ENCODE data around the gene TNFRSF4. TPM values are rescaled to one million over a fixed set of nuclear protein-coding genes. Genes with fewer than 3 reads are reported as not detected.

The TNFRSF4 gene
- total and polyA plus RNA-seq, 10 of the 15 experiments (the other 5 are each of a cell fraction or from before 2014, with no cell fraction given) = 0.05 to 7.3 (median 2.5) TPM; not detected in 1

DNA sequence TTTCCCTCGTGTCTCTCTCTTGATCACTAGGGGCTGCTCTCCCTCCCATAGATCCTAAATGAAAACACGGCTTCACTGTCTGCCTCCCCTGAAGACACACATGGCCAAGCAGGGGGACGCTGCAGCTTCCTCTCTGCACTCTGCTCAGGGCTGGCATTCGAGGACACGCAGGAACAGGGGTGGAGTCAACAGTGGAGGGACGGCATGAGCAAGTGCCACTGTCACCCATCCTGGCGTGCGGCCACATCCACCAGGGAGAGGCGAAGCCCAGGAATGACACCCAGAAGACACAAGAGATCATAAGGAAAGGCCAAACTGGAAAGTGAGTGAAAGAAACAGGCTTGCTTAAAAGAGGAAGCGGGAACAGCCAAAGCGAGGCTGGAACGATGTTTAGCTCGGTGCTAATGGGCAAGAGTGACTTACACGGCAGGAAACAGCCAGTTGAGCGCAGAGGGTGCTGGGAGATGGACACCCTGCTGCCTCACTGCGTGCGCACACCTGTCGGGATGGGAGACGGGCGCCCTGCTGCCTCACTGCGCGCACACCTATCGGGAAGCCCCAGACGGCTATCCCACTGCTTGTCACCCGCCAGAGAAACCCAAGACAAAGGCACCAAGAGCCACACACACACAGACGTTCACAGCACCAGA is 46.1 kb upstream of the TNFRSF4 start:
- no peak for FAIRE-seq
- no peak overlapping the region for H3K9ac ChIP-seq (ENCODE audit: control insufficient read depth, insufficient read depth, low read length)

DNA sequence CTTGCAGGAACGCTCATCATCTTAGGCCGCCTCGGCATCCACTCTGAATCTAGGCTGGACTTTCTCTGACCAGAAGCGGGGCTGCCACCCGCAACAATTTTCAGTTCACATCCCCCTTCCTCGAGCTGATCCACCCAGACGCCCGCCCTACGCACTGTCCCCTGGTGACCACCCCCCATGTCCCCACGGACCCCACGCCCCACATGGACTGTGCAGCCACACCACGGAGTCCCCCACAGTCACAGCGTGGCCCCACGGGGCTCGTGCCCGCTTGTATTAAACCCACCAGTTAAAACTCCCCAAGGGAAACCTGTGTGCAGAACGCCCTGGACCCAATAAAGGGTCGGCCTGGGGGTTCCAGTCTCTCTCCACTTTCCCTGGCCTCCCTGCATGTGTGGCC is 45.6 kb upstream of the TNFRSF4 start:
- ChIA-PET POLR2A (interaction anchor here (1.0 kb wide), 1 partner anchor 9 kb away, joined by 3 read pairs; no protein-coding TSS in a partner anchor), SMC1A (ENCODE audit: uncharacterized antibody, unreplicated experiment) (no interaction called here), RAD21 (ENCODE audit: unreplicated experiment) (no interaction called here), CTCF (no interaction called here)
- no peak for DNase-seq (ENCODE audit: low read depth, low spot score)
- no peak for FAIRE-seq
- Histone ChIP-seq H2AFZ (ENCODE audit: control insufficient read depth, low read depth, low read length) (no peak overlapping the region), H3K9me3 (replicated peaks; ENCODE audit: control insufficient read depth, insufficient read depth, low read length) (no peaks in the 10 kb centered on the region), H4K20me1 (ENCODE audit: control insufficient read depth, insufficient read depth) (no peaks in the 10 kb centered on the region), H3K4me2 (ENCODE audit: control insufficient read depth, insufficient read depth) (no peak overlapping the region), H3K4me3 (no peak overlapping the region), H3K27ac (ENCODE audit: control insufficient read depth, insufficient read depth) (no peak overlapping the region), H3K36me3 (ENCODE audit: control insufficient read depth in 2 of 2, insufficient read depth in 2 of 2, low read length in 1 of 2) (peaks cover 19 to 21% of the 10 kb centered on the region in 2 experiments), H3K79me2 (ENCODE audit: control insufficient read depth, insufficient read depth, low read length) (no peaks in the 10 kb centered on the region), H3K4me1 (ENCODE audit: control insufficient read depth, insufficient read depth, low read length) (no peaks in the 10 kb centered on the region), H3K27me3 (replicated peaks in 1 of 2; ENCODE audit: control insufficient read depth in 2 of 2, insufficient read depth in 2 of 2, low read length in 1 of 2) (no peaks in the 10 kb centered on the region), H3K9ac (ENCODE audit: control insufficient read depth, insufficient read depth, low read length) (no peak overlapping the region)
- BruUV-seq (replicated peaks) = no TSS peak
- TF ChIP-seq, protein P1, sequence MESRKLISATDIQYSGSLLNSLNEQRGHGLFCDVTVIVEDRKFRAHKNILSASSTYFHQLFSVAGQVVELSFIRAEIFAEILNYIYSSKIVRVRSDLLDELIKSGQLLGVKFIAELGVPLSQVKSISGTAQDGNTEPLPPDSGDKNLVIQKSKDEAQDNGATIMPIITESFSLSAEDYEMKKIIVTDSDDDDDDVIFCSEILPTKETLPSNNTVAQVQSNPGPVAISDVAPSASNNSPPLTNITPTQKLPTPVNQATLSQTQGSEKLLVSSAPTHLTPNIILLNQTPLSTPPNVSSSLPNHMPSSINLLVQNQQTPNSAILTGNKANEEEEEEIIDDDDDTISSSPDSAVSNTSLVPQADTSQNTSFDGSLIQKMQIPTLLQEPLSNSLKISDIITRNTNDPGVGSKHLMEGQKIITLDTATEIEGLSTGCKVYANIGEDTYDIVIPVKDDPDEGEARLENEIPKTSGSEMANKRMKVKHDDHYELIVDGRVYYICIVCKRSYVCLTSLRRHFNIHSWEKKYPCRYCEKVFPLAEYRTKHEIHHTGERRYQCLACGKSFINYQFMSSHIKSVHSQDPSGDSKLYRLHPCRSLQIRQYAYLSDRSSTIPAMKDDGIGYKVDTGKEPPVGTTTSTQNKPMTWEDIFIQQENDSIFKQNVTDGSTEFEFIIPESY (IDR thresholded peaks at IDR 0.05) = no peak
- in situ Hi-C loops (cut with MboI) = no loop called here
- 98% methylated on average over 8 of the region's 18 CpGs for WGBS (ENCODE audit: insufficient coverage, insufficient replicate concordance, low lambda C conversion rate, missing lambda C conversion rate)
- intact Hi-C loops (cut with micrococcal nuclease; ENCODE audit: unreplicated experiment) = no loop called here
- no peak for ATAC-seq

More for the DNA sequence above, 46.1 kb upstream of the TNFRSF4 start:
- H3K27ac ChIP-seq (ENCODE audit: control insufficient read depth, insufficient read depth) = no peak overlapping the region
- no peaks in the 10 kb centered on the region for H3K79me2 ChIP-seq (ENCODE audit: control insufficient read depth, insufficient read depth, low read length)
- TF ChIP-seq MEF2A (IDR thresholded peaks at IDR 0.05; ENCODE audit: insufficient read depth, low read depth, low read length) (no peak), NBN (IDR thresholded peaks at IDR 0.05) (no peak), PAX5 (IDR thresholded peaks at IDR 0.05; ENCODE audit: borderline replicate concordance, low read depth, low read length) (no peak), POLR2AphosphoS2 (IDR thresholded peaks at IDR 0.05; ENCODE audit: low read depth, low read length) (no peak), SPI1 (IDR thresholded peaks at IDR 0.05; ENCODE audit: borderline replicate concordance, insufficient read depth, low read depth, low read length) (peak; percentile 87), IRF4 (IDR thresholded peaks at IDR 0.05; ENCODE audit: low read depth, low read length) (0 out of 2 replicates have a peak, but pooled peaks have one; percentile 18)
- 85% methylated on average over 26 of the region's 26 CpGs for WGBS (ENCODE audit: insufficient coverage, insufficient replicate concordance, low lambda C conversion rate, missing lambda C conversion rate)
- in situ Hi-C loops (cut with MboI) = no loop called here
- H3K36me3 ChIP-seq (ENCODE audit: control insufficient read depth in 2 of 2, insufficient read depth in 2 of 2, low read length in 1 of 2) = peaks cover 17 to 19% of the 10 kb centered on the region in 2 experiments
- no peak overlapping the region for H2AFZ ChIP-seq (ENCODE audit: control insufficient read depth, low read depth, low read length)
- intact Hi-C loops (cut with micrococcal nuclease; ENCODE audit: unreplicated experiment) = no loop called here
- no peaks in the 10 kb centered on the region for H3K4me1 ChIP-seq (ENCODE audit: control insufficient read depth, insufficient read depth, low read length)
- ChIA-PET POLR2A (interaction anchor here (1.0 kb wide), 1 partner anchor 9 kb away, joined by 3 read pairs; no protein-coding TSS in a partner anchor), SMC1A (ENCODE audit: uncharacterized antibody, unreplicated experiment) (interaction anchor here (1.0 to 1.7 kb wide), 2 partner anchors 10 to 31 kb away, joined by 4 to 8 read pairs; no protein-coding TSS in a partner anchor), RAD21 (ENCODE audit: unreplicated experiment) (no interaction called here), CTCF (no interaction called here)
- no peaks in the 10 kb centered on the region for H3K9me3 ChIP-seq (replicated peaks; ENCODE audit: control insufficient read depth, insufficient read depth, low read length)
- no peak for DNase-seq (ENCODE audit: low read depth, low spot score)
- H3K4me3 ChIP-seq = no peak overlapping the region
- H3K27me3 ChIP-seq (replicated peaks in 1 of 2; ENCODE audit: control insufficient read depth in 2 of 2, insufficient read depth in 2 of 2, low read length in 1 of 2) = no peaks in the 10 kb centered on the region
- no TSS peak for BruUV-seq (replicated peaks)
- H4K20me1 ChIP-seq (ENCODE audit: control insufficient read depth, insufficient read depth) = no peaks in the 10 kb centered on the region
- no peak overlapping the region for H3K4me2 ChIP-seq (ENCODE audit: control insufficient read depth, insufficient read depth)
- no peak for ATAC-seq
